Hematopoietic multipotent progenitor cell treated with erythropoietin and hydrocortisone succinate and interleukin-3 and kit ligand, for 15 days (in vitro differentiated cells): ENCODE measurements around the gene DCC.

Source experiments
- DNase-seq: peaks from one replicate; pipeline ENCODE4 v3.0.0-alpha.2; 2015; ENCODE audit warnings: low spot score

The DCC gene

DNA sequence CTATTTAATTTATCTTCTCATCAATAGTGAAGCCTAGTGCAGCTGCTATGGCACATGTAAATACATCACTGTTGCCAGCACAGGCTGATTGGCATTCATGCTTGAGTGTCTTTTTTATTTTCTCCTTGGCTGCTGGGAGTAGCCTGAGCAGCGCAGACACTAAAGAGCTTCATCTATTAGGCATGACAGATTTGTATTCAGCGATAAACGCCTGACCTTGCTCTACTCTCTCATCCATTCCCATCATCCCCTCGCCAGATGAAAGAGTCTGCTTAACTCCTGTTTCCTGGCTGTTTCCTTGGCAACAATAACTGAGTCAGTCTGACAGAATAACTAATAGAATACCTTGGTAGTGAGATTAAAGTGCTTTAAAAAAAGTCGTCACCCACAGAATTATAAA lies 753.6 kb downstream of the DCC start:
- DNase-seq: no peak

DNA sequence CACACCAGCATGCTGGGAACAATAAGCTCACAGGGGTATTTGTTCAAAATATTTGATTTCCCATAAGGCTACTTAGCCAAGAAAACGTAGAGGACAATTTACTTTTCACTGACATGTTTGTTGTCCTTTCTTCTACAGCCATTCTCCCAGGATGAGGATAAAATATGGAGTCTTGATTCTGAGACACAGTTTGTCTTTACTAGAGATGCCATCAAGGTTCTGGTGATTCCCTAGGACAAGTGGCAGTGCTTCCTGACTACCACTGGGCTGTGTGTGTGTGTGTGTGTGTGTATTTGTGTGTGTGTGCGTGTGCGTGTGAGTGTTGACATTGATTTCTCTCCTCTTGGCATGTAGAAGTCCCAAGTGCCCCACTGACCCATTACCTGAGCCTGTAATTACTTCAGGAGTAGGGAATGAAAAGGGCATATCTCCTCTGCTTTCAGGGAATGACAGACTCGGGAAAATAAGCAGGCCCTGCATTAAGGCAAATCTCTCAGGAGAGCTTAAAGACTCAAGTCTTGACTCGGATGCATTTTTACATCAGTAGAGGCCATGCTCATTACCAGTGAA lies 761.6 kb downstream of the DCC start:
- no peak for DNase-seq

DNA sequence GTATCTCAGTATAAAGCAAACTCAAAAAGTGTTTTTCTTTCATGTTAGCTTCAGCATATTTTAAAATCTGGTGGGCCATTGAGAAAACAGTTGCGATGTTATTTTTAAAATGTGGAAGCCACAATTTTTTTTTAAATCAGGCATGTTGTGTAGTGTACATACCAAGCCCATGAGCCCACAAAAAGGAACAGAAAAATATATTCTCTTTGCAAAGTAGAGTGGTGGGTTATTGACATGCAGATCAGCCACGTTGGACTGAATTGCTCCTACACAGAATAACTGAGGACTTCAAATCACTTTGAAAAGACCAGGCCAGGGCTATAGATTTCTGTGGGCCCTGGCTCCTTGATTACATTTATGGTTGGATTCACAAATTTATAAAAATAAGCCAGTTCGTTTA lies 774.4 kb downstream of the DCC start:
- no peak for DNase-seq

DNA sequence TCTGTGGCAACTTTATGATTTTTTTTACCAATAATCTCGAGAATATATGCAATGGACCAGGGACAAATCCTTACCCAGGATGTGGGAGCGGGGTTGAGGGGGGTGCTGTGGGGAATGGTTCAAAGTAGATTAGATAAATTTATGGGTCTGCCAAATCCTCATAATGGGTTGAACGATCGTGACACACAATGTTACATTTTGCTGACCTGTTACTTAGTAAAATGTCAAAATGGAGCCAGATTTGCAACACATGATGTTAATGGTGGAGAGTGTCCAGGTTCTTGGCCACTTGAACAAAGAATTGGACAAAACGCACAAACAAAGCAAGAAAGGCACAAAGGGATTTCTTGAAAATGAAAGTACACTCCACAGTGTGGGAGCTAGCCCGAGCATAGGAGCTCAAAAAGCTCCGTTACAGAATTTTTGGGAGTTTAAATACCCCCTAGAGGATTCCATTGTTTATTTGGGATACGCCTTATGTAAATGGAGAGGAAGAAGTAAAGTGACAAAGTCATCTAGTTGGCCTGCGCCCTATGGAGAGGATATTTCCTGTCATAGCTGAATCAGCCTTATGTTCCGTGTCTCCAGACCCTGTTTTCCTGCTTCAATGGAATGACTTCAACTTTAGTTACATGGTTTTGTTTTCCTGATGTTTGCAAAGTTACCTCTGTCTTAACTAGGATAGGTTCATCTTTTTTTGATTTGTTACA lies 776.0 kb downstream of the DCC start:
- no peak for DNase-seq

DNA sequence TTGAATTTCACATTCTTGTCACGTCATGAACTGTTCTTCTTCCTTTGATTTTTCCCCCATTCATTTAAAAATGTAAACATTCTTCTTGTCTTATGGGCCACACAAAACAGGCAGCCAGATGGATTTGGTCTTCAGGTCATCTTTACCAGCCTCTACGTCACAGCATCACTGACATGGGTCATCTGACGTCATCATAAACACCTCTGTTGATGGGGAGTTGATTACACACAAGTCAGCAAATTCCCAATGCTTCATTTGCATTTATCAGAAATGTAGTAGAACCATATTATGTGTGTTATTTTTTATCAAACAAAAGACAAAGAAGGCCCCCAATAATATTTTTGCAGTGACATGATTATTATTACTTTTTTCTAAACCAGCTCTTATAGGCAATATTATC lies 777.9 kb downstream of the DCC start:
- DNase-seq: no peak

DNA sequence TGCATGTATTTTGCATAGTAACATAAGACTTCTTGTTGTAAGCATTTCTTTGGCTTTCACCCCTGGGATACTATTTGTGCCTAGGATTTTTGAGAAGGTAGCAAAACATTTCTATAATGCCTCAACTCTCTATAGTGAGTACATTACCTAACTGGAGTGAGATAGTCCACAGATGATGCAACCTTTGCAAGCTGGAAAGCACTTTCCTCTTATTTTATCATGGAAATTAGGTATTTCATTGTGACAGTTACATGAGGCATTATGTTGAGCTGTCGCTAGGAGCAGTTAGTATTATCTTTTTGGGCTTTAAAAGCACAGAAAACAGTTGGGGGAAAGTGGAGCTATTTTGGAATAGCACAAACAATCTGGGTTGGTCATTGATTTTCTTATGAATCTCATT lies 786.2 kb downstream of the DCC start:
- DNase-seq: no peak

DNA sequence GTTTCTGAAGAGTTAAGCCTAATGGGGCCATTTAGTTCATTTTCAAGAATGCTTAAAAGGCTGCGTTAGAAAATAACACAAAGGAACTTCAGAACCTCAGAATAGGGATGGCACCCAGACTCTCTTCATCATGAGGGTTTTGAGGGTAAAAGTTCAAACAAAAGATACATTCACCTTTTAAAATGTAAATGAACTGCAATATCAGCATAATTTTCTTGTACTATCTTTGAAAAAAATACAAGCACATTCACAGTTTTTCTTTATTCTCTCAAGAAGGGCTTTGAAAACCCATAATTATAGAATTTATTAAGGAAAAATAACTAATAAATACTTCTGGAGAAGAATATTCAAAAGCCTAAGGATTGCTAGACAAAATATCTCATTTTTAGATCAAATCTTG lies 791.0 kb downstream of the DCC start:
- DNase-seq: no peak

DNA sequence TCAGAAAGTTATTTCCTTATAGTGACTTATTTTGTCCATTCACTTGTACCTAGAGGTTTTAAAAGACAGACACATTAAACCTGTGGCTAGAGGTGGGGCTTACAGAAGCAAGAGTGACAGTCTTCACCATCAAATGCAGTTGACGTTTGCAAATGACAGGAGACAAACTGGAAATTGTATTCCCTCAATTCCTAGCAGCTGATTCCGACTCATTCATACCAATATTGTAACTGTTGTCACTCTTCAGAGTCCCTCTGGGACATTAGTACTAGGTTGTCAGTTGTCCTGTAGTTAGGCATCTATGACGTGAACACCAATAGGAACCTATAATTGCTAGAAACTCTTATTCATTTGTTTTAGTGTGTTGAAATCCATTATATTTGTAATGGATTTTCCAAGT lies 794.7 kb downstream of the DCC start:
- no peak for DNase-seq

DNA sequence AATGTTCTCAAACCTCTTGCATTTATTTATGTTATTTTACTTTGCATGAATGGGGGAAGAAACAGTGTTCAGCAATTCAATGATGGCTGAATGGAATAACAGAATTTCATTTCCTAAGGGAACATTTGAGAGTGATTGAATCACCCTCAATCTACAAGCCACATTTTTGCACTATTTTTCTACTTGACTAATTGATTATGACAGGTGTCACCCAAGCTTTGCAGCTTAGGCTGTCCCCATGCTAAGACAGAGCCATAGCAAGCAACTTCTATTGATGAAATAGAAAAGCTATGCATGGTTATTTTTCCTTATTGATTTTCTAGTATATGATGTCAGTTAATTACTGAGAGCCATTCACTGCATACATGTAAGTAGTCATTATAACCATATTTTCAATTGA lies 795.7 kb downstream of the DCC start:
- DNase-seq: no peak

DNA sequence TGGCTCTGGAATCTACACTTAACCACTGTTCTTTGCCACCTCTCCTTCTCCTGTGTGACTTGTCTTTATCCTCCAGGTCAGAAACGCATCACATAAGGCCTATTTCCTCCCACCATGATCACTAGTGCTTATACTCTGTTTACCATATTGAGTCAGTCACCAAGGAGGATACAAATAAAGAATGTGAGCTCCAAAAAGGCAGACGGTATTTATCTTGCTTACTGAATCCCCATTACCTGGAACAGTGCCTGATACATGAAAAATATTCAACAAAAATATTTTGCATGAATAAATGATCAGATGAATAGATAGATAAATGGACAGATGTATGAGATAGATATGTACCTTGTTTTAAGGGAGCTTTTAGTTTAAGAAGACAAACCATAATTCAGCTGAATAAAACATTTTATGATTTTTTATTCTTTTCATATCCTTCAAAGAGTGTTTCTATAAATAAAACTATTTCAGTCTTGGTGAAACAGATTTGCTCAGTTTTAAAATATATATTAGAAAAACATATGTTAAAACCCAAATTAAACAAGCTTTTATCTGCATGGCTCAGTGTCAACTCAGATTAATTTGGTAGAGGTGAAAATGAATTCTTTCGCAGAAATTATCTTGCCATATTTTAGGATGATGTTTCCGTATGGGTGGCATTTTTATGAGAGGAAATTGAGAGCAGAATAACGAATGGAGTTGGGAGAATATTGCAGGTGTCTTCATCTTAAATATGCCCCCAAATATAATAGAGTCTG lies 799.9 kb downstream of the DCC start:
- DNase-seq: no peak

DNA sequence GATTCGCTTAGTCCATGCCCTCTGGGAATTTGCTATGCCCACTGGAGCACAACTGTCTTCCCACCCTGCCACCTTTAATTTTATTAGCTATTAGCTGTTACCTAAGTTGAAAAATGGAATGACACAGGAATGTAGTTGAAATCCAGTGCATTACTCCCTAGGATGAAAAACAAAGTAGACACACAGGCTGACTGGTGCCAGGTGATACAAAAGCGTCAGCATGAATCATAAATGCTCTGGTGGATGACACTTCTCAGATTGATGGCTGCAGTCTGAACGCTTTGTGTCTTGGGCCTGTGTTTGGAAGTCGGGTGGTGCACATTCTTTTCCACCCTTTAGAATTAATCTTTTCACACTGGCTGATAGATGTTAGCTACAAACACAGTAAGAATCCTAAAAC lies 802.0 kb downstream of the DCC start:
- DNase-seq: no peak

DNA sequence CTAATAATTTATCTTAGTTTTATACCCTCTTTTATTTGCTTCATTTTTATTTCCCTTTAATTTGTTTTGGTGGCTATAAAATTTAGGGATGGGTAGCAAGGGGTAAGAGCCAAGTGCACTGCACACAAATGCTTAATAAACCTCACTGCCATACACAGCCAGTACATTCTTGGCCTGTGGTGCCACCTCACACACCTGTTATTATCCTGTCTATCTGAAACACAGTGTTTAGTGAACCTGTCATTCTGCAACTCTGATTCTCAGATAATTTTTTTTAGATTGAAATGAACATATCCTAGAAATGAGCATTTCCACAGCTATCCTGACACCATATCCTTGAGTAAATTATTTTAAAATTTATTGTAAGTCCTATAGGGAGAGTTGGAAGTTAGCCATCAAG lies 807.5 kb downstream of the DCC start:
- no peak for DNase-seq

DNA sequence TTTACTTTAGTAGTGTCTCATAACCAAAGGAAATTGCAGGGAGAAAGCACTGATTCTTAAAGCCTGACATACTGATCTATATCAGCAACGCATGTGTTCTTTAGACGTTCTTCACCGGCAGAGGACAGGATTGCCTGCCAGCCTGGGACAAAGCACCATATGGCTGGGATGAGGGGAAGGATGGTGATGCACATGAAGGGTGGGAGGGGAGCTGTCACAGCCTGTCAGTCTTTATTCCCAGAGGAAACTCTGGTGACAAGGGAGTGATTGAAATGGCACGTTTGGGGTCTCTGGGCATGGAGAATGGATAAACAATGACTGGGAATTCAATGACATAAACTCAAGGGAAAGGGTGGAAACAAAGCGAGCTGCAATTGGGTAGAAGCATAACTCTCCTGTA lies 808.1 kb downstream of the DCC start:
- DNase-seq: no peak

DNA sequence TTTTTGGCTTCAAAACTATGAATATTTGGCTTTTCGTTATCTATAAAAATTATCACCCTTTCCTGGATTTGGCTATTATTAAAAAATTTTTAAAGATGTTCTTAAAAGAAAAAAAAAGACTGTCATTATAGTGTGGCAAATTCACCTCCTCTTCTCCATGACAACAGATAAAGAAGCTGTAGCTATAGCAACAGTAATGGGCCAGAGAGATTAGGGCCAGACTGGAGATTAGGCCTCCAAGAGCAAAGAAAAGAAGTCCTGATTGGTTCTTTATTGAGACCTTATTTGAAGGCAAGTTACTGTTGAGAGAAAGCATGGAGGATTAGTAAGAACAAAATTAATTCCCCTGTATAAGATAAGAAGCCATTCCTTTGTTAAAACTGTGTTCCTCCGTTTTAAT lies 812.5 kb downstream of the DCC start:
- DNase-seq: no peak

DNA sequence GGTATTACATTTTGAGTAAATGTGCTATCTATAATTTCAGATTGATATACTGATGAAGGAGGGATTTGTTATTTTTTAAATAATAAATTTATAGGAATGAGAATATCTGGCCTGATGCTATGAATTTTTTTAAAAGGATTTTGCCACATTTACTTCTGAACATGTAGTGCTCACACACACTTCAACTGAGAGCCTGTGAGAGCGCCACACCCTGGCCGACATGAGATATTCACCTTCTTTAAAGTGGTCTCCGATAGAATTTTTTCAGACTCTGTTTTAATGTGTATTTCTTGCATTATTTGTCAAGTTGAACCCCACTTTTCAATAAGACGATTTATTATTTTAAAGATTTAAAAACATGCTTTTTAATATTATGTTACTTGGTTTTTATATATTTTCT lies 813.3 kb downstream of the DCC start:
- DNase-seq: no peak

DNA sequence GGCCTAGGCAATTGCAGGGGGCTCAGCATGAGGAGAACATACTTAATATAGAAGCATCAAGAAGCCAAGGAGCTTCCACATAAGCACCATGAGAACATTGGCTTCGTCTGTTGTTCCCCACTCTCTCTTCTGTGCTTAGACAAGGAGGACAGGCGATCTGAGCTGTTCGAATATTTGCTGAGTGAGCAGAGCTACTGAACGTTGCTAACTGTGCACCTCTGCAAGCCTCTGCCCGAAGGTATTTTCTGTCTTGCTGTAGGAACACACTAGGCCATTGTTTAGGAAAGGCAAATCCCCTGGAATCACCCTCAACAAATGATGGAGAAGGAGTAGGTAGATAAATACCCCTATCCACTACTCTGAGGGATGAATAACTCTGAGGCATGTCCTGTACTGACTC lies 813.8 kb downstream of the DCC start:
- DNase-seq: no peak

DNA sequence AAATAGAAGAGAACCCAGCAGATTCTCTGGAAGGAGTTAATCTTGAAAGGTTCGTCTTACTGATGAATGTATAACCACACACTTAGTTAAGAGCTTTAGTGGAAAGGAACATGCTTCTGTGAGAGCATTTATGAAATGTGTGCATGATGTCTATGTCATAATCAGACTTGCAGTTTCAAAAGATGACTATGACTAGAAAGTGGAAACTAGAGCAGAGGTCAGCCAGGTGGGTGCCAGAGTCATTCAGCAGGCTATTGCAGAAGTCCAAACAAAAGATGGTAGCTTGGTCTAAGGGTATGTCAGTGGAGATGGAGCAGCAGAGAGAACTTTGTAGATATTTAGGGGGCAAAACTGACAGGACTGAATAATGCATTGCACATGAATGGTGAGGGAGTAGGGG lies 825.8 kb downstream of the DCC start:
- DNase-seq: no peak

DNA sequence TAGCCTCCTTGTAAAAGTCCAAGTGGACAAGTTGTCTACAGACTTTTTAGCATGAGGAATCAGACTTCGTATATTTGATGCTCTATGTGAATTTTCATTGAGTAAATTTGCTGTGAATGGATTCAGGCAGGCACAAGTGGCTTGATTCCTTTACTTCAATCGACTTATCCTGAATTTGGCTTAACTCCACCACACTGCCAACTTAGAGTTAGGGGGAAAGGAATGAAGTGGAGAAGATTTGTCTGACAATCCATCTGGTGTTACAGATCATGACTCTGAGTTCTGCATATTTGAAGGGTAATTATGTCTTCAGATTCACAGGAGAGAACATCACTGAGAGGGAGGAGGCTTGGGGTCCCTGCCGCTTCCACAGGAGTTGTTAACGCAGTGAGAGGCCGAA lies 829.3 kb downstream of the DCC start:
- no peak for DNase-seq

DNA sequence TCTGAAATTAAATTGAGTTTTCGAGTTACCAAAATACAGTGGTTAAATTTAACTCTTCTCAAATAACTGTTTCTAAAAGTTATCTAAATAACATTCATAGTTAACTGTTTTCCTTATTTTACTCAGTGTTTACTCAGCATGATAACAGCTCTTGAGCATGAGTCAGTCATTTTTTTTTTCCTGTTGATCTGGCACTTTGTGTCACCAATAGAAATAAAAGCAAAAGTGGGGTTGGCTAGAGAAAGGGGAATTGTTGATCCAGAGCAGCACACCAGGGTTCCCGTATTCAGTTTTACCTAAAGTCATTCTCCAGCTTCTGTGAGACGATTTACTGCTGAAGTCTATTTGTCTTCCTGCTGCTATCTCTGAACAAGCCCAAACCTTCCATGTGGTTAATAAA lies 851.6 kb downstream of the DCC start:
- no peak for DNase-seq

DNA sequence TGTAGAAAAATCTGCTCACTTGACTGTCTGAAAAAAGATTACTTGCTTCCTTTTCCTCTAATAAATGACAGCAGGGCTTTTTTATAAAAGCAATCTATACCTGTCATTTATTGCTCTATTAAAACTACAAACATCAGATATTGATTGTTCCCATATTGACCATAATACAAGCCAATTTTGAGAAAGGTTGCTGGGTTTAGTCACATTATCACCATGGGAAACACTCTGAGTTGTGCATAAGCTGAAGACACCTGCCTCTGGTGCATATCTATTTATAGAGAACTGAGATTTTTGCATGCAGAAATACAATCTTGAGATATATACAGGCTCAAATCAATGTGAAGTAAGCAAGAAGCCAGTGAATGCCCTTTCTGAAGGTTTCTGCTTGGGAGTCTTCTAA lies 853.9 kb downstream of the DCC start:
- no peak for DNase-seq

DNA sequence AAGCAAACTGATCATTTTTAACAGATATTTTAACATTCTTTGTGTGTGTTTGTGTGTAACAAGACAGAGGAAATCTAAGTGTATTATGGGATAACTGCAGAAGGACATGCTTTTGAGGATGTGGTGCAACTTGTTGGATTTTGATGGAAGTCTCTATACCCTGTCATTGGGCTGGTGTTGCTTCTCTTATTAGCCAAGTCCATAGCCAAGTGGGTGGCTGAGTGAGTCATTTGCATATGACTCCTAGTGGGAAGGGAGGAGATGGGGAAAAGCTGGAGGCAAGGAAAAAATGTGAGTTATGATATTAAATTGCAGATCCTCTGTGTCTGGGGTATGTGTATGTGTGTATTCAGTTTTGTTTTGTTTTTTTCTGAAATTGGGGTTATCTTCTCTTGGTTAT lies 879.9 kb downstream of the DCC start:
- no peak for DNase-seq

DNA sequence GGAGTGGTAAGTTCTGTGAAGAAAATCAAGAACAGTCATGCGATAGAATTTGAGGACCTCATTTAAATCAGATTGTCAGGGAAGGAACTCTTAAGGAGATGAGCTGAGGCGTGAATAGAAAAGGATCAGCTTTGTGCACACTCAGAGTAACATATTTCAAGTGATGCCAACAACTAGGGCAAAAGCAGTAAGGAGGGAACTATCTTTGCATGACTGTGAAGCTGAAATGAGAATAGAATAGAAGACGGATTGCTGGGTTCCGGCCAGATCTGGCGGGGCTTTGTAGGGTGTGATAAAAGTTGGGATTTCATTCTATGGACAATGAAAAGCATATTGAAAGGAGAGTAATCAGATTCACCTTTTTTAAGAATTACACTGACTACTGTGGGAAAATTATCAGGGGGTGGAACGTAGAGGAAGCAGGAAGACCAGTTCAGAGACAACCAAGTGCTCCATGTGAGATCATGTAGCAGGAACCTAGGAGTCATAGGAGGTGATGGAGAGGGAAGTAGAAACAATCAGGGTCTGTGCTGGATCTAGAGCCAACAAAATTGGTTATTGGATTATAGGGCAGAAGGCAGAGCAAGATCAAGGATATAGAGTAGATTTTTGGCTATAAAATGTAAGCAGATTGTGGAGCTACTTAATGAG lies 884.3 kb downstream of the DCC start:
- DNase-seq: no peak
